H1 (cell line): Measurements from ENCODE around the gene ACSF2. TPM values are rescaled to one million over a fixed set of nuclear protein-coding genes. Genes with fewer than 3 reads are reported as not detected.

Source experiments
- CTCF ChIA-PET: fragments of 300-600 bp; sonication (Branson Sonifier 250); formaldehyde crosslinking; loops from one replicate; lab custom pipeline; 2021; ENCODE audit not compliant: partially characterized antibody; lab: Charles Lee
- POLR2A ChIA-PET: fragments of 300-600 bp; sonication (Branson Sonifier 250); formaldehyde crosslinking; loops from one replicate; lab custom pipeline; 2021; ENCODE audit warnings: inconsistent platforms; ENCODE audit not compliant: partially characterized antibody; lab: Charles Lee
- DNase-seq, 2 experiments: peaks; one replicate each; pipeline versions ENCODE4 v3.0.0 to v3.0.0-alpha.2; 2010 to 2022; ENCODE audit warnings: low spot score in 2 of 2, low read depth in 1 of 2, mixed read lengths in 1 of 2
- FAIRE-seq: peaks from 2 replicates; lab custom pipeline; 2011; peaks lifted over from hg19 to GRCh38; lab: Jason Lieb, UNC
- H2AFZ ChIP-seq: 2 replicates; pipeline ENCODE4 v1.8.1; 2012; ENCODE audit warnings: low read length, inconsistent platforms
- H2AK5ac ChIP-seq: 2 replicates; pipeline ENCODE4 v1.6.1; 2013; ENCODE audit warnings: low read depth, low read length
- H2BK120ac ChIP-seq: replicated peaks from 2 replicates; pipeline ENCODE3; 2013; ENCODE audit warnings: low read depth, low read length, inconsistent platforms
- H2BK12ac ChIP-seq: 2 replicates; pipeline ENCODE4 v1.6.1; 2013; ENCODE audit warnings: low read depth, low read length
- H2BK15ac ChIP-seq: 2 replicates; pipeline ENCODE4 v1.6.1; 2013; ENCODE audit warnings: low read length
- H2BK20ac ChIP-seq: 2 replicates; pipeline ENCODE4 v1.6.1; 2013; ENCODE audit warnings: low read length
- H2BK5ac ChIP-seq: 2 replicates; pipeline ENCODE4 v1.6.1; 2013; ENCODE audit warnings: low read depth, low read length
- H3K14ac ChIP-seq: 2 replicates; pipeline ENCODE4 v1.6.1; 2013; ENCODE audit warnings: inconsistent platforms; ENCODE audit not compliant: insufficient read length
- H3K18ac ChIP-seq: 2 replicates; pipeline ENCODE4 v1.6.1; 2013; ENCODE audit warnings: low read length; ENCODE audit errors: extremely low read depth
- H3K23ac ChIP-seq: 2 replicates; pipeline ENCODE4 v1.6.1; 2013; ENCODE audit warnings: inconsistent platforms; ENCODE audit not compliant: insufficient read length
- H3K23me2 ChIP-seq: 2 replicates; pipeline ENCODE4 v1.6.1; 2013; ENCODE audit warnings: low read depth, low read length
- H3K27ac ChIP-seq: 2 replicates; pipeline ENCODE4 v1.6.1; 2011; ENCODE audit warnings: low read depth, low read length, inconsistent platforms
- H3K27me3 ChIP-seq, 4 experiments: replicated peaks in 1 of 4; 1 replicate in 1 of 4; 2 replicates in 3 of 4; pipeline versions ENCODE4 v1.6.1 to v1.8.1; 2011 to 2013; ENCODE audit warnings: low read length in 3 of 4, mild to moderate bottlenecking in 3 of 4, inconsistent platforms in 2 of 4, mixed read lengths in 2 of 4, moderate library complexity in 1 of 4; ENCODE audit not compliant: control insufficient read depth in 3 of 4, insufficient read depth in 3 of 4; ENCODE audit errors: extremely low read depth in 1 of 4
- H3K36me3 ChIP-seq, 4 experiments: 2 replicates each; pipeline versions ENCODE4 v1.6.1 to v1.8.1; 2011 to 2013; ENCODE audit warnings: mild to moderate bottlenecking in 4 of 4, low read length in 3 of 4, moderate library complexity in 2 of 4, control low read depth in 1 of 4, inconsistent platforms in 1 of 4; ENCODE audit not compliant: insufficient read depth in 4 of 4, control insufficient read depth in 2 of 4
- H3K4ac ChIP-seq: replicated peaks from 2 replicates; pipeline ENCODE3; 2013; ENCODE audit warnings: low read length, low read depth, mixed read lengths, inconsistent platforms; ENCODE audit not compliant: insufficient read length
- H3K4me1 ChIP-seq, 4 experiments: replicated peaks in 1 of 4; 1 replicate in 1 of 4; 2 replicates in 3 of 4; pipeline versions ENCODE4 v1.6.1 to v1.8.1; 2011 to 2013; ENCODE audit warnings: low read length in 3 of 4, inconsistent platforms in 2 of 4, mixed read lengths in 1 of 4; ENCODE audit not compliant: insufficient read depth in 4 of 4, control insufficient read depth in 3 of 4
- H3K4me2 ChIP-seq, 2 experiments: 2 replicates each; pipeline versions ENCODE4 v1.6.1 to v1.8.1; 2011 to 2013; ENCODE audit warnings: low read depth in 2 of 2, low read length in 2 of 2, control low read depth in 1 of 2, inconsistent platforms in 1 of 2, mild to moderate bottlenecking in 1 of 2; ENCODE audit not compliant: insufficient read depth in 1 of 2
- H3K4me3 ChIP-seq, 4 experiments: fragments of 200-600, 300-600 bp in 1 of 4; sonication (generic), shearing (Covaris generic), sonication (Bioruptor Twin) in 1 of 4; 2 replicates each; pipeline versions ENCODE4 v1.5.1 to v1.8.1; 2011 to 2016; ENCODE audit warnings: low read length in 4 of 4, low read depth in 3 of 4, control low read depth in 2 of 4, inconsistent platforms in 2 of 4, mild to moderate bottlenecking in 2 of 4, mixed read lengths in 1 of 4, moderate library complexity in 1 of 4; ENCODE audit not compliant: insufficient read depth in 2 of 4; ENCODE audit errors: extremely low read depth in 1 of 4
- H3K56ac ChIP-seq: replicated peaks from 2 replicates; pipeline ENCODE3; 2013; ENCODE audit warnings: low read depth, mild to moderate bottlenecking, mixed read lengths, low read length, inconsistent platforms; ENCODE audit not compliant: insufficient read length
- H3K79me1 ChIP-seq: 2 replicates; pipeline ENCODE4 v1.6.1; 2013; ENCODE audit warnings: low read depth, low read length, control low read depth
- H3K79me2 ChIP-seq, 2 experiments: 2 replicates each; pipeline versions ENCODE4 v1.6.1 to v1.8.1; 2012 to 2013; ENCODE audit warnings: low read length in 2 of 2, mild to moderate bottlenecking in 2 of 2, inconsistent platforms in 1 of 2; ENCODE audit not compliant: insufficient read depth in 2 of 2, control insufficient read depth in 1 of 2
- H3K9ac ChIP-seq, 4 experiments: replicated peaks in 1 of 4; 1 replicate in 1 of 4; 2 replicates in 3 of 4; pipeline versions ENCODE4 v1.6.1 to v1.8.1; 2011 to 2013; ENCODE audit warnings: low read depth in 3 of 4, low read length in 3 of 4, control low read depth in 2 of 4, mild to moderate bottlenecking in 2 of 4, moderate library complexity in 2 of 4, inconsistent platforms in 1 of 4; ENCODE audit errors: extremely low read depth in 1 of 4
- H3K9me3 ChIP-seq, 2 experiments: 2 replicates each; pipeline versions ENCODE4 v1.6.1 to v1.8.1; 2012 to 2013; ENCODE audit warnings: mild to moderate bottlenecking in 2 of 2, moderate library complexity in 2 of 2, control low read depth in 1 of 2, inconsistent platforms in 1 of 2, low read depth in 1 of 2, low read length in 1 of 2, mixed read lengths in 1 of 2; ENCODE audit not compliant: insufficient read depth in 2 of 2
- H4K20me1 ChIP-seq, 2 experiments: replicated peaks in 1 of 2; 2 replicates each; pipeline versions ENCODE3 to v1.8.1; 2011 to 2013; ENCODE audit warnings: inconsistent platforms in 2 of 2, low read length in 2 of 2, mild to moderate bottlenecking in 1 of 2; ENCODE audit not compliant: insufficient read depth in 2 of 2, control insufficient read depth in 1 of 2
- H4K5ac ChIP-seq: 2 replicates; pipeline ENCODE4 v1.6.1; 2013; ENCODE audit warnings: low read length, low read depth, mixed read lengths, inconsistent platforms; ENCODE audit not compliant: insufficient read length
- H4K8ac ChIP-seq: 2 replicates; pipeline ENCODE4 v1.8.0; 2013; ENCODE audit warnings: mild to moderate bottlenecking, moderate library complexity, low read length, inconsistent platforms; ENCODE audit not compliant: insufficient read depth; ENCODE audit errors: extremely low read depth
- H4K91ac ChIP-seq: replicated peaks from 2 replicates; pipeline ENCODE3; 2013; ENCODE audit warnings: low read length, mixed read lengths, inconsistent platforms; ENCODE audit not compliant: insufficient read length
- CBX8 ChIP-seq: fragments of 300-800, 300-1000 bp; sonication (generic); IDR thresholded peaks from 2 replicates; pipeline ENCODE4 v1.7.1; 2016; ENCODE audit warnings: low read depth, low read length, borderline replicate concordance
- WGBS, 2 experiments: shearing (Covaris generic) in 1 of 2; methylation state at CpG; one replicate each; pipeline versions ENCODE4 v1.1.6 to v1.1.7; 2013 to 2015; ENCODE audit warnings: low lambda C conversion rate in 2 of 2, mixed read lengths in 2 of 2, inconsistent platforms in 1 of 2, low coverage in 1 of 2, missing lambda C conversion rate in 1 of 2; ENCODE audit not compliant: insufficient replicate concordance in 2 of 2, insufficient coverage in 1 of 2, insufficient read length in 1 of 2; ENCODE audit errors: extremely low coverage in 1 of 2, missing lambda C conversion rate in 1 of 2; 5-methylcytosine and 5-hydroxymethylcytosine counted together
- polyA plus RNA-seq, 7 experiments: library from polyadenylated mRNA; depleted of rRNA in 3 of 7; stranded (reverse) in 5 of 7; unstranded in 2 of 7; fragments of >200 nt in 5 of 7; fragments of 200-250 nt in 2 of 7; gene quantifications; 1 replicate in 5 of 7; 2 replicates in 1 of 7; 4 replicates in 1 of 7; pipeline versions ENCODE4 v1.2.1 to v1.2.3, GENCODE V29; 2011 to 2013; ENCODE audit warnings: missing spikeins in 2 of 7, mixed read lengths in 2 of 7
- total RNA-seq: library from RNA; stranded (reverse); fragmentation: NEBNext Ultra II Directional; extraction: Animal tissue kit (Norgen Biotek cat#: 25700); gene quantifications from 2 replicates; pipeline ENCODE4 v1.2.1, GENCODE V29; 2021

The ACSF2 gene
- total and polyA plus RNA-seq, 2 of the 8 experiments (the other 6 are each of a cell fraction or from before 2014, with no cell fraction given), result 14.5 to 16.3 TPM

GRCh38 chr17:50505591-50506130, 79.6 kb downstream of the ACSF2 start:
- Histone ChIP-seq H3K4me3 (no peak overlapping the region), H4K5ac (no peak overlapping the region), H3K4ac (no peak overlapping the region), H2BK12ac (no peak overlapping the region), H3K14ac (no peak overlapping the region), H3K27me3 (no peaks in the 10 kb centered on the region; a peak in 1 of 7 replicates), H3K36me3 (no peaks in the 10 kb centered on the region), H2BK20ac (no peak overlapping the region), H2AK5ac (no peak overlapping the region), H2BK15ac (no peak overlapping the region), H2AFZ (0 out of 2 replicates have a peak overlapping the region, but pooled peaks have one; percentile 66), H3K4me2 (no peak overlapping the region), H3K23me2 (peaks cover 3% of the 10 kb centered on the region; the same call in 1 of the 2 replicates), H3K27ac (no peak overlapping the region), H3K4me1 (peaks cover 5 to 15% (median 10%) of the 10 kb centered on the region in 4 experiments), H3K79me2 (no peaks in the 10 kb centered on the region), H4K8ac (no peak overlapping the region; the same call in 1 of the 2 replicates), H2BK120ac (no peak overlapping the region), H3K18ac (no peak overlapping the region), H3K79me1 (no peaks in the 10 kb centered on the region), H3K9me3 (no peaks in the 10 kb centered on the region), H4K91ac (no peak overlapping the region), H3K56ac (no peak overlapping the region), H4K20me1 (peaks cover 0 to 3% of the 10 kb centered on the region in 2 experiments), H3K23ac (no peak overlapping the region), H2BK5ac (no peak overlapping the region), H3K9ac (no peak overlapping the region)
- no peak for DNase-seq
- CTCF ChIA-PET, result interaction anchor here (0.8 to 8.3 kb wide), 12 partner anchors 11 to 309 kb away, joined by 3 to 116 read pairs (median 3); partner anchors contain the start of genes EPN3 and RSAD1
- POLR2A ChIA-PET, result interaction anchor here (1.1 to 1.2 kb wide), 3 partner anchors 9 to 28 kb away, joined by 3 to 4 read pairs (median 4); no protein-coding TSS in a partner anchor
- no peak for FAIRE-seq
- WGBS, 2 experiments, result 76% methylated on average over 7 of the region's 7 CpGs; no CpG with 5 or more reads in 1 of the 2 experiments
- TF ChIP-seq CBX8, result no peak
